GM19468 (cell line): ENCODE data around the gene C9orf43.
"Not testable (repeated sequence)": the region's sequence is repeated elsewhere in the genome, so short reads cannot be mapped to it uniquely, and the experiment has no call there.

Source experiments
- ATAC-seq: cut with Tn5 transposase; IDR thresholded peaks from one replicate; pipeline ENCODE4 v1.9.1; 2021; ENCODE audit warnings: mild to moderate bottlenecking, moderate library complexity, moderate number of reproducible peaks; ENCODE audit not compliant: unreplicated experiment; ENCODE audit errors: extremely low read depth

Gene C9orf43

DNA sequence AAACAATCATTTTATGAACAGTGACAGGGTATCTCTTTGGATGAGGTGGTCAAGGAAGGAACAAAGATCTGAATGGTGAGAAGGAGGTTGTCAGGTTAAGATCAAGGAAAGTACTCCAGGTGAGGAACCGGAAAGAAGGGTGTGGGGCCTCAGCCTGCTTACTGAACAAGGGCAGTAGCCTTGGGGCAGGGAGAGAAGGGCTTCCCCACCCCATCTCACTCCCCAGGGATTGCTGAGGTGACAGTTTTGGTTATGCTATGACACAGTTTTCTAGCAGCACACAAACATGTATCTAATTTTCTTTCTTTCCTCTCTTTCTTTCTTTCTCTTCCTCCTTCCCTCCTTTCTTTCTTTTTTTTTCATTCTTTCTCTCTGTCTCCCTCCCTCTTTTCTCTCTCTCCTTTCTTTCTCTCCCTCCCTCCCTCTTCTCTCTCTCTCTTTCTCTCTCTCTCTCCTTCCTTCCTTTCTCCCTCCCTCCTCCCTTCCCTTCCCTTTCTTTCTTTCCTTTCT lies 29.6 kb upstream of the C9orf43 start:
- no peak for ATAC-seq

DNA sequence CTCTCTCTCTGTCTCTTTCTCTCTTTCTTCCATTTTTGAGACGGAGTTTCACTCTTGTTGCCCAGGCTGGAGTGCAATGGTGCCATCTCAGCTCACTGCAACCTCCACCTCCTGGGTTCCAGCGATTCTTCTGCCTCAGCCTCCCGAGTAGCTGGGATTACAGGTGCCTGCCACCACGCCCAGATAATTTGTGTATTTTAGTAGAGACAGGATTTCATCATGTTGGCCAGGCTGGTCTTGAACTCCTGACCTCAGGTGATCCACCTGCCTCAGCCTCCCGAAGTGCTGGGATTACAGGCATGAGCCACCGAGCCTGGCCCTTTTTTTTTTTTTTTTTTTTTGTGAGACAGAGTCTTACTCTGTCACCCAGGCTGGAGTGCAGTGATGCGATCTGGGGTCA lies 29.1 kb upstream of the C9orf43 start:
- not testable (repeated sequence) for ATAC-seq

DNA sequence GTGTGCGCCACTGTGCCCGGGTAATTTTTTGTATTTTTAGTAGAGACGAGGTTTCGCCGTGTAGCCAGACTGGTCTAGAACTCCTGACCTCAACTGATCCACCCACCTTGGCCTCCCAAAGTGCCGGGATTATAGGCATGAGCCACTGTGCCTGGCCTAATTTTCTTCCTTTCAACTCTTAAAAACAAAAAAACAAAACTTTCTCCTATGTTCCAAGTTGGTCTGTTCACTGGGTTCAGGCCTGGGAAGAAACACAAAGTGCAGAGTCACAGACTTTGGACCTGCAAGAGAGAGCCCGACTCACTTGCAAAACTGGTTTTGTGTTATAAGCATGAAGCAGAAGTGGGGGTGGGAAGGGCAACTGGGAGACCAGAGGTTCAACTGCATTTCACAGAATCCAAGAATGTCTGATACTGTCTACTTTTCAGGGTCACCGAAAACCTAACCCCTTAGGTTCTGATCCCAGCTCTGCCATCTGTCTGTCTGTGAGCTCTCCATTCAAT lies 28.6 kb upstream of the C9orf43 start:
- ATAC-seq: no peak

DNA sequence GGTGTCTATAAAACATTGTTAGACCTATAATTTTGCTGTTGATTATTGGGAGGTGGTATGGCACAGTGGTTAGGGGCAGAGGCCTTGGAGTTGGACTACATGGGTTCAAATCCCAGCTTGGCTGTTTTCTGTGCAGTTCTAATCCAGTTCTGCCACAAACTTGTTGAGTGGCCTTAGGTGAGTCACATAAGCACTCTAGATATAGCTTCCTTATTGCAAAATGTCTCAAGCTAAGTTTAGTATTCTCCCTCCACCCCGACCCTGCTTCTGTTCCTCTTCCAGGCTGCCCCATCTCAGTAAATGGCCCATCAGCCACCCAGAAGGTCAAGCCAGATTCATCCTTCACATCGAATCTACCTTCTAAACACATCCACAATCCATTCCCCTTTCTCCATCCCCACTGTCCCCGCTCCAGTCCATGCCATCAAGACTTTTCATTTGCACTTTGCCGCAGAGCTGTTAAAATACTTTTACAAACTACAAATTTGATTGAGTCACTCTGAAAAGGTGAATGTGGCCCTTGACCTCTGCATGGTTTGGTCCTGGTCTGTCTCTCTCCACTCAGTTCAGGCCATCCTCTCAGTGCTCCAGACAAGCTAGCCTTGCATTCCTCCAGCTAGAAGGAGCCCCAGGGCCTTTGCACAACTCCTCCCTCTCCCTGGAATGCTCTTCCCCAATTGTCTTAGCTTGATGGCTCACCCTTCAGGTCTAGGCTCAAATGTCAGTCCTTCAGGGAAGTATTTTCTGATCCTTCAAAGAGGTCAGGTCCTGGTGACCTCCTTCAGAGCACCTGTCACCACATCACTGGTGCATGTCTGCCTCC lies 23.8 kb upstream of the C9orf43 start:
- ATAC-seq: no peak

DNA sequence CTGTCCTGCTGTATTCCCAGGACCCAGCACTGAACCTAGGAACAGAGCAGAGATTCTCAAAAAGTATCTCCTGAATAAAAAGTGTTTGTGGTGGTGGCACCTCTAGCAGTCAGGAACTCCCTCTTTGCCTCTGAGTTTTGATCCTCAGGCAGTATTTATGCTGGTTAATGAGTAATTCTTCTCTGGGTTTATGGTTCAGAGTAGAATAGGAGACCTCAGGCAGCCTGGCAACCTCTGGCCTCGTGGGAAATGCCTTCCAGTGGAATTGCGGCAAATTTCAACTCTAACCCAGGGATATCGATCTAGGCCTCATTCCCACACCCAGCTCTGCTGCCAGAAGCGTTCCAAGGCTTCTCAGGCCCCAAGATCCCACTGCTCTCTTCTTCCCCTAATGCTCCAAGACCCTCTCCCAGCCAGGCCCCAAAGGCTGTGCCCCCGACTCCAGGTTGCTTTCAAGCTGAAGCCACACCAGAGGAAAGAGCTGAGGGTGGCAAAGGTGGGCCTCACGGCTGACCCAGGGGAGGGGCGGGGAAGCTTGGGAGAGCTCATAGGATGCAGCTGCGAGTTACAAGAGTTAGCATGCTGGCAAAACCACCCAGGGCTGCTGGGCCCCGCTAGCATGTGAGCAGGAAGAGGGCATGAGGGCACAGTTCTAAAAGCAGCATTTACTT lies 22.9 kb upstream of the C9orf43 start:
- ATAC-seq: no peak

DNA sequence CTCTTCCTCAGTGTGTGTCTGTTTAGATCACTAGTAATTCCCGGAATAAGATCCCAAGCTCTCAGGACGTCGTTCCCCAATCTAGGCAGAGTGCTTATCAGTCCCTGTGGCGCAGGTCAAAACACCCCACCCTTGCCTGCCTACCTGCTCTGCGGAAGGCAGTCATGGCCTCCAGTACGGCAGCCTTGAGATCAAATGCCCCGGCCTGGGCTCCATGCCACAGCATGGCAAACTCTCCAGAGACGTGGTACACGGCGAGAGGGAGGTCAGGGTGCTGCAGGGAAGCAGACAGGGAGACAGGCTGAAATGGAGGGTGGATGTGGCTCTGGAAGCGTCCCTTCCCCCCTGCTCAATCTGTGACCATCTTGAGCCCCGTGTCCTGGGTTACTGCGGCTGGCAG lies 21.7 kb upstream of the C9orf43 start:
- ATAC-seq: no peak

DNA sequence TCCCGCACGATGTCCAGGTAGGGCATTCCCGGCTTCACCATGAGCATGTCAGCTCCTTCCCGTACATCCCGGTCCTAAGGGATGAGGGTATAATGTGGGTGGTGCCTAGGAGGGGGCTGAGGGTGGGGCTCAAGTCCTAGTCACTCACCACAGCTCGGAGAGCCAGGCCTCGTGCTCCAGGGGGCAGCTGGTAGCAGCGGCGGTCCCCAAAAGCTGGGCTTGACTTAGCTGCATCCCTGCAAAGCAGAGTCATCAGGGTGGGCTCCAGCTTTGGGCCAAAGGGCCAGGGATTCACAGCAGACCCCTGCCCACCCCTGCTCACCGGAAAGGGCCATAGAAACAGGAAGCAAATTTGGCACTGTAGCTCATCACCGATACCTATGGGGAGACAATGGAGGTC lies 21.1 kb upstream of the C9orf43 start:
- no peak for ATAC-seq

DNA sequence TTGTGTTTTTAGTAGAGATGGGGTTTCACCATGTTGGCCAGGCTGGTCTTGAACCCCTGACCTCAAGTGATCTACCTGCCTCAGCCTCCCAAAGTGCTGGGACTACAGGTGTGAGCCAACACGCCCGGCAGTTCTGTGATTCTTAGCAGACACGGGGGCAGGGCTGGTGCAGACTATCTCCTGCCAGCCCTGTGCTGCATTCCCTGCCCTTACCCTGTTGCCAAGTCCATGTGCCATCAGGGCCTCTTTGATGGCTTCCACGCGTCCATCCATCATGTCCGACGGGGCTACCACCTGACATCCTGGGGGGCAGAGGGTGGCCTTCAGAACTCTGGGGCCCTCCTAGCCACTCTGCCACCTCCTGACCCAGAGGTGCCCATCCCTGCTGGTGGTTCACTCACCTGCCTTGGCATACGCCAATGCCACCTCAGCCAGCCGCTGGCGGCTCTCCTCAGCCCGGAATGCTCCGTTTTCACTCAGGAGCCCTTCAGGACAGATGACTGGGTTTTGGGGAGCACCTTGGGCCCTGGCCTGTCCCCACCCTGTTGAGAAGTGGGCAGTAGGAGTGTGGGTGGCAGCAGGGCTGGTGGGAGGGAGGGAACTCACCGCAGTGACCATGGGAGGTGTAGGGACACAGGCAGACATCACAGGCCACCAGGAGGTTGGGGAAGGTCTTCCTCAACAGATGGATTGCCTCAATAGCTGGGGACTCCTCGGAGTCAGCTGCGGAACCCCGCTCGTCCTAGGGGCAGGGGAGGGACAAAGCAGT lies 20.2 kb upstream of the C9orf43 start:
- no peak for ATAC-seq

DNA sequence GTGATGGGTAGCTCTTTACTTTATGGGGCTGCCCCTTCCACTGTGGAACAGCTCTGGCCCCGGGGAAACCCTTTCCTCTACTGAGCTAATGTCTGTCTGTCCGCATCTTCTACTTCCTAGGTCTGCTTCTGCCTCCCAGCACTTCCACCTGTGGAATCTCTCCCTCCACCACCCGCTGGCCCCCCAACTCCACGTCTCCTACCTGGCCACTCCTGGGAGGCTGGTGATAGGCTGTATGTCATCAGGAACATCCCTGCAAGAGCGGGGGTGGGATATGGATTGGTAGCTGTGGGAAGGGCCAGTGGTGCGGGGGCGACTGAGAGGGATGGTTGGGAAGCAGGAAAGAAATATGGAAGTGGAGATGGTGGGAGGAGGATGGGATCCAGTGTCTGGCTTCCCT lies 18.6 kb upstream of the C9orf43 start:
- ATAC-seq: no peak

DNA sequence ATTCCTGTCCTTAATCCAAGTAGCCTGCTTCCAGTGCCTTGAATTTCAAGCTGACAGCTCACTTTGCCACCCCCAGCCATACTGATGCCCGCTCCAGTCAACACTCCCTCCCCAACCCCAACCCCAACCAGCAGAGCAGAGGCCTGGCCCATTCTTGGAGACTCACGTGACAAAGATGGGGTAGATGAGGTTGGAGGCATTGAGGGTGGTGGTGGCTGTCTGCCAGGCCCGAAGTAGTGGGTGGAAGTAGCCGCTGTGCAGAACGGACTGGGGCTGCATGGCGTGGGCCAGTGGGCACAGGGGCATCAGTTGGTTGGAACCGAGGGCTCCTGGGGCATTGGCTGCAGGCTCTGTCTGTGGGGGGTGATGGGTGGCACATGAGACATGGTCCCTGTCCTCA lies 17.3 kb upstream of the C9orf43 start:
- ATAC-seq: no peak

DNA sequence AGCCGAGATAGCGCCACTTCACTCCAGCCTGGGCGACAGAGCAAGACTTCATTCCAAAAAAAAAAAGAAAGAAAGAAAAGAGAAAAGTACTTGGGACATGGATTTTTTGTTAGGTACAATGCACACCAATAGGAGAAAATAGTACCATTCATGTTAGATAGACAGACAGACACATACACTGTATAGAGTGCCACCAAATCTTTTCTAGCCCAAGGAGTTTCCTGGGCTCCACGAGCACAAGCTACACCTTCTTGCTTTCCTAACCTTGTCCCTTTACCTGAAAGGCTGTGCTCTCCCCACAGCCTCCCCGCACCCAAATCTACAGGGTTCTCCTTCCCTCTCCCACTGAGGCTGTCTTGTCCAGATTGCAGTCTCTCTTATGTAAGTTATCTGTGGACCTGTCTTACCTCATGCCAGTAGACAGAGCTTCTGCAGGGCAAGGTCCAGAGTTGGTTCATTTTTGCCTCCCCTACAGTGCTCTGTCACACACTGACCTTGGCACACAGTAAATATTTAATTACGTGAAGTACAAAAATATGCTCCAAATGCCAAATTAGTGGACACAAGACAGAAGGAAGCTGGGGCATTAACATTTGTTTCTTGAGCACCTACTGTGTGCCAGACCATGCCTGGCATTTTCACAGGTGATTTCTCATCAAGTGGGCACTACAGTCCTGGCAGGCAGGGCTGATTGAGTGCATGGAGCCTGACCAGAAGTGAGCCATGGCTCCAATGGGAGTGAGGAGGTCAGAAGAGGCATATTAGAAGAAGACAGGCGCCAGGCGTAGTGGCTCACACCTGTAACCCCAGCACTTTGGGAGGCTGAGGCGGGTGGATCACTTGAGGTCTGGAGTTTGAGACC lies 15.3 kb upstream of the C9orf43 start:
- no peak for ATAC-seq

DNA sequence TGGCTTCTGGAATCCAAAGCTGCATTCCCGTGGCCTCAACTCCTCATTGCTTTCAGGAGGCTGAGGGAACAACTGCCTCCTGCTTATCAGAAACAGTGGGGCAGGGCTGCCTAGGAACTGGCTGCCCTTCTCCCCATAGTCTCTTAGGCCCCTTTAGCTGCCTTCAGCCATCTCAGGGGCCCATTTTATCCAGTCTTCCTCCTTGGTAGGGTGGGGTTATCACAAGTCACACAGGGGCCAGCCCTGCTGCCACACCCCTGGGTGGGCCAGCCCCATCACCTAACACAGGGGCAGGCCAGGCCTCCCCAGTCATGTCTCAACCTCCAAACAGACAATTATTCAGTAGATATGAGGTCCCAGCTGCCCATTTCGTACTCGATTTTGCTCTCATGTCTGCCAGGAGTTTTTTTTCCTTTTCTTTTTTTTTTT lies 13.3 kb upstream of the C9orf43 start:
- no peak for ATAC-seq

DNA sequence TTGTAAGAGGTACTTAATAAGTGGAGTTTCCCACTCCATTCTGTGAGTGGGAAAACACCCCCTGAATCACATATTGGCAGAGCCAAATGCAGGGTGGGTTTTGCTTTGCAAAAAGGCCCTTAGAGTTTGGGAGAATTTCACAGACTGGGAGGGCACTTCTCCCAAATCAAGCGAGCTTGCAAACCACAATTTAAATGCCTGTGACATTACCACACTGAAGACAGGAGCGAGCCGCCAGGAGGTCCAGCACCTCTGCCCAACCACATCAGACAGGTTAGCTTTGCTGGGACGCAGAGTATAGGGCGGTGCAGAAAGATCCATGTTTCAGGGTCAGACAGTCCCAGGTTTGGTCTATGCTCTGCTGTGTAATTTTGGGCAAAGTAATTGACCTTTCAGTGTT lies 11.8 kb upstream of the C9orf43 start:
- no peak for ATAC-seq

DNA sequence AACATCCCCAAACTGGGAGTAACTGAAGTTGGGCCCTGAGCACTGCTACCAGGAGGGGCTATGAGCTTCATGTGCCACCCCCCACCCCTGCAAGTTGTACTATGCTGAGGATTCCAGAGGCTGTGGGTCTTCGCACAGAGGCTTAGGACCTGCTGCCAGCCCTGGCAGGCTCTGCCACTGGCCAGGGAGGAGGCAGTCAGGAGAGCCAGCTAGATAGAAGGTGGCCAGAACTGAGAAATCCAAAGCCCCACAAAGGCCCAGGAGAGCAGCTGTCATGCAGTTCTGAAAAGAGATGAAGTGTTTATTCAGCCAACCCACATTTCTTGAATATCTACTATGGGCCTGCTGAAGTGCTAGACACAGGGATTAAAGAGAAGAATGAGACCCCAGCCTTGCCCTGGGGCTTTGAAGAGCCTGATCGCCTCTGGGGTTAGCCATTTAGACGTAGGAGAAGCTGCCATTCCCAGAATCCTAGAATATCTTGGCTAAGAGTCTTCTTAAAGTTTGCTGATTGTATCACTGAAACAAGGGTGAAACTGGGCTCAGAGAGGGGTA lies 10.8 kb upstream of the C9orf43 start:
- ATAC-seq: no peak

DNA sequence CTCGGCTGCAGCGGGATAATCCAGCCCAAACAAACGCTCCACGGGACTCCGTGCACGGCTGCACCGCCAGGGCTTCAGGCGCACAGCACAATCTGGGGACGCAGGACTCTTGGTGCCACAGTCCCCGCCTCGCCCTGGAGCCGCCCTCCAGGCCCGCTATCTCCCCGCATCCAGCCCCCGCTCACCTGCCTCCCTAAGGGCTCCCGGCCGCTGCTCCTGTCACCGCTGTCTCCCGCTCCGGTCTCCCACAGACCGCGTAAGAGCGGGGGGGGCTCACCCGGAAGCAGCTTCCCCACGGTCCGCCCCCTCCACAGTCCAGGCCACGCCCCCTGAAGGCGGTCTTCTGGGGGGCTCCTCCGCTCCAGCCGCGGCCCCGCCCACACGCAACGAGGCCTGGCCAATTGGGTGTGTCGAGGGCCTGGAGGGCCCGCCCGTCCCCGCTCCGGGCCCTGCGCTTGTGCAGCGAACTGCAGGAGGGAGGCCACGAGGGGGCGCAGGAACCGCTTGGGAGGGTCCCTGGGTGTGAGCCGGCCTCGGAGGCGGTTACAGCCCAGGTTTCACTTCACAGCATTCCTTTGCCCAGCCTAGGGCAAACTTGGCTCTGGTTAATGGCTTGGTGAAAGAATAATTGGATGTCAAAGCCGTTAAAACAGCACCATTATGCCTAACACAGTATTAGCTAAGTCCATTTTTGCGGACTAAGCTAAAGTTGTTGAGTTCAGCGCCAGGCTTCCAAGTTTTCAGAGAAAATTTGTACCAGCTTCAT lies 9.3 kb upstream of the C9orf43 start, which contains the start of gene ALAD:
Gene ALAD, minus strand, starts transcription at position 258 of the 766 bp plus-strand sequence. CDS start 7,725 bp downstream, outside the sequence.
- peak; percentile 97 for ATAC-seq

DNA sequence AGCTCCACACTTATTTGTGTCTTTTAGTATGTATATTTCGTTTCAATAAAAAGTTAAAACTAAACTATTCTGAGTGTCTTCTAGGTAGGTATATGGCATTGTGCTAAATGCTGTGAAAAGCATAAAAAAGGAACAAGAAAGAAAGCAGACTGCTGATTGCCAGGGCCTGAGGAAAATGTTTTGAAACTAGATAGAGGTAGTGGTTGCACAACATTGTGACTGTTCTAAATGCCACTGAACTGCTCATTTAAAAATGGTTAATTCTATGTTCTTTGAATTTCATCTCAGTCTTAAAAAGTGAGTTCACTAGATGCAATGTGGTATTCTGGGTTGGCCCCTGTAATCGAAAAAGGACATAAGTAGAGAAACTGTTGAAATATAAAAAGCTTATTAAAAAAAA lies 6.9 kb upstream of the C9orf43 start:
- no peak for ATAC-seq

DNA sequence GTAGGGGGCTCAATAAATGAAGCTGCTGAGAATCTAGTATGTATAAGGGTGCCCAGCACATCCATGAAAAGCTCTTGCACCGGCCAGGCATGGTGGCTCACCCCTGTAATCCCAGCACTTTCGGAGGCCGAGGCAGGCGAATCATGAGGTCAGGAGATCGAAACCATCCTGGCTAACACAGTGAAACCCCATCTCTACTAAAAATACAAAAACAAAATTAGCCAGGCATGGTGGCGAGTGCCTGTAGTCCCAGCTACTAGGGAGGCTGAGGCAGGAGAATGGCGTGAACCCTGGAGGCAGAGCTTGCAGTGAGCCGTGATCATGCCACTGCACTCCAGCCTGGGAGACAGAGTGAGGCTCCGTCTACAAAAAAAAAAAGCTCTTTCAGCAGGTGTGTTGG lies 4.2 kb upstream of the C9orf43 start:
- ATAC-seq: not testable (repeated sequence)

DNA sequence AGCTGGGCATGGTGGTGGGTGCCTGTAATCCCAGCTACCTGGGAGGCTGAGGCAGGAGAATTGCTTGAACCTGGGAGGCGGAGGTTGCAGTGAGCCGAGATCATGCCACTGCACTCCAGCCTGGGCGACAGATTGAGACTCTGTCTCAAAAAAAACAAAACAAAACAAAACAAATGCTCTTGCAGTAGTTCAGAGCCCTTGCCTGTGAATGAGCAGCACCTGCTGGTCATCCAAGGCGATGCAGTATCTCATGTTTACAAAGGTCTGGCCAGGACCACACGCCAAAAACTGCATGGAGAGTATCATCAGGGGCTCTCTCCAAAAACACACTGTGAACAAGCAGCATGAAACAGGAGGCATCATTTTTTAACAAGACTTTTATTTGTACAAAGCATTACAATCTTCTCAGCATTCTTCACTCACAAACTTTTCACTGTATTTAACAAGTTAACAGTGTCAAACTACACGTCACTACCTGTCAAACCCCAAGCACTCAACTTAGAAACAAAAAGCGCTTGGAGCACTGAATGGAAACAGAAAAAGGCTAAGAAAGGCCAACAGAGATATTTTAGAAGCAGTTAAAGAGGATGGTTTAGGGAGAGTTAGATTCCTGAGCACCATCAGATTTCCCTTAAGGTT lies 3.6 kb upstream of the C9orf43 start:
- ATAC-seq: peak; percentile 28
